GM12873 (cell line): ENCODE results near the gene SPATA7.

Source experiments
- TF ChIP-seq, protein P1 (sequence below): IDR thresholded peaks from 2 replicates; pipeline ENCODE4 v1.5.1; 2012; ENCODE audit warnings: low read depth, mild to moderate bottlenecking, moderate library complexity, low read length, control low read depth; ENCODE audit not compliant: insufficient read depth; ENCODE audit errors: missing control alignments

Gene SPATA7

DNA sequence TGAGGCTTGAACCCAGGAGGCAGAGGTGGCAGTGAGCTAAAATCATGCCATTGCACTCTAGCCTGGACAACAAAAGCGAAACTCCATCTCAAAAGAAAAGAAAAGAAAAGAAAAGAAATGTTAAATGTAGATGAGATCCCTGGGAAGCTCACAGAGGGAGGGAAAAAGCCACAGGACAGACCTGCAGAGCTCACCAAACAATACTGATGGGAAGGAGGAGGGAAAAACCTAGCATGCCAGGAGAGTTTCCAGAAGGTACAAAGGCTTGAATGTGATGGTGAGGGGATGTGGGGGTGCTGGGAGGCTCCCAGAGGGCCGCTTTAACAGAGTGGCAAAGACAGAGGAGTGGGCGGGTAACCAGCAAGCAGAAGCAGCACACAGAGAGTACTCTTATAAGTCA lies 97.1 kb downstream of the SPATA7 start:
- TF ChIP-seq, protein P1, sequence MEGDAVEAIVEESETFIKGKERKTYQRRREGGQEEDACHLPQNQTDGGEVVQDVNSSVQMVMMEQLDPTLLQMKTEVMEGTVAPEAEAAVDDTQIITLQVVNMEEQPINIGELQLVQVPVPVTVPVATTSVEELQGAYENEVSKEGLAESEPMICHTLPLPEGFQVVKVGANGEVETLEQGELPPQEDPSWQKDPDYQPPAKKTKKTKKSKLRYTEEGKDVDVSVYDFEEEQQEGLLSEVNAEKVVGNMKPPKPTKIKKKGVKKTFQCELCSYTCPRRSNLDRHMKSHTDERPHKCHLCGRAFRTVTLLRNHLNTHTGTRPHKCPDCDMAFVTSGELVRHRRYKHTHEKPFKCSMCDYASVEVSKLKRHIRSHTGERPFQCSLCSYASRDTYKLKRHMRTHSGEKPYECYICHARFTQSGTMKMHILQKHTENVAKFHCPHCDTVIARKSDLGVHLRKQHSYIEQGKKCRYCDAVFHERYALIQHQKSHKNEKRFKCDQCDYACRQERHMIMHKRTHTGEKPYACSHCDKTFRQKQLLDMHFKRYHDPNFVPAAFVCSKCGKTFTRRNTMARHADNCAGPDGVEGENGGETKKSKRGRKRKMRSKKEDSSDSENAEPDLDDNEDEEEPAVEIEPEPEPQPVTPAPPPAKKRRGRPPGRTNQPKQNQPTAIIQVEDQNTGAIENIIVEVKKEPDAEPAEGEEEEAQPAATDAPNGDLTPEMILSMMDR, result no peak
